NCI-H146 (cell line): Measurements from ENCODE around the gene APLP2.

ENCODE experiments used
- DNase-seq: peaks from one replicate; lab custom pipeline; 2025; lab: John Stamatoyannopoulos, UW

The APLP2 gene

DNA sequence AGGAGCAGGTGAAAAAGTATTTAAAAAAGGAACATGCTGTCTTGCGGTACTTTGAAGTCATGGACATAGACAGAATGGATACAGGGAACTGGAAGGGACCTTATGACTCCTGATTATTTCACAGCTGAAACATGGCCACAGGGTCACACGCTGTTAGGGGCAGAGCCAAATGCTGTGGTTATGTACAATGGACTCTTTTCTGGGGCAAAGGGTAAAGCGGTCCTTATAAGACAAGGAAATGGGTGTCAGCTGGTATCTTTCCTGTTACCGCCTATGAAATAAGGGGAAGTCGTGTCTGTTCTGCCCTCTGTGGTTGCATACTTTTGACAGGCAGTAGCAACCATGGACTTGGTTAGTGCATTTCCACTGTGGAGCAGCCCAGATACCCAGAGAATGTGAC, 77.1 kb downstream of the APLP2 start:
- no peak for DNase-seq

DNA sequence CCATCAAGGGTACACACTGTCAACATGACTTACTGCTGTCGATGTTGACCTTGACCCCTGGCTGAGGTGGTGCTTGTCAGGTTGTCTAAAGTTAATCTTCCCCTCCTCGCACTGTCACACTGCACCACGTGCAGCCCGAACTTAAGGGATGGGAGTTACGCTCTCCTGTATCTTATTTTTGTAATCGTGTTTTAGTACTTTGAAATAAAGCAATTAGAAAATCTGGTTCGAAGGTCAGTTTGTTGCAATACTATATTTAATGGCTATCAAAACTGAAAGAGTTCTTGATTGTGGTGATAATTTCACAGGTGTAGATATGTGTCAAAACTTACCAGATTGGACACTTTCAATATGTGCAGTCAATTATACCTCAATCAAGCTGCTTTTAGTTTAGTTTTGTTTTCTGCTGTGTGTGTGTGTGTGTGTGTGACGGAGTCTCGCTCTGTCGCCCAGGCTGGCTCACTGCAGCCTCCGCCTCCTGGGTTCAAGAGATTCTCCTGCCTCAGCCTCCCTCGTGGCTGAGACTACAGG, 79.2 kb downstream of the APLP2 start:
- DNase-seq: no peak

DNA sequence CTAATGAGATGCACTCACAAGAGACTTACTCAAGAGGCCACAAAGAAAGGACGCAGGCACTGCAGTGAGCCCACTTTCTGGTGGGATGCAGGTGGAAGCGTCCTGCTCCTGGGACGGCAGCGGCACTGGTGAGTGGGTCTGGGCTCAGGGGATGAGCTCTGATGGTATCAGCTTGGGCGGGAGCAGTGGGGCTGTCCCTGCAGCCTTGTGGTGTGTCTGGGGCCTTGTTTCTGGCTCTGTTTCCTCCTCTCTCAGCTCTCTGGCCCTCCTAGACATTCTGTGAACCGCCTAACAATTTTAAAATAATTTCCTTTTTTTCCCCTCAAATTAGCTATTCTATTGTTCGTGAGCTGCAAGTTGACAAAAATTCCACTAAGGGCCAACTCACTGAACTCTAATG, 81.1 kb downstream of the APLP2 start:
- DNase-seq: no peak

DNA sequence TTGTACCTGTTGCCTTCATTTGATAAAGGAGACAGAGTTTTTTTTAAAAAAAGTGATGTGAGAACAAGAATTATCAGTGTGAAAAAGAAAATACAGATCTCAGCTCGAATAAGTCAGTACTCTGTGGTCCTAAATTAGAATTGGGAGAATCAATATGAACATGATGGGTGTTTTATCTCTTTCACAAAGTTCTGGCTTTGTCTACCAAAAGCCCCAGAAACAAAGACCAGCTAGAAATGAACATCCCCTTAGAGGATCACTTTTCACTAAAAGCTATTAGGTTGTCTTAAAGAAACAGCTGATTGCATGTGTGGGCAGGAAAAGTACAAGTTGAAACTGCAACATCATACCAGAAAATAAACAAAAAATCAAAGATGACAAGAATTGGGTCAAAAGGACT, 81.5 kb downstream of the APLP2 start:
- DNase-seq: no peak

DNA sequence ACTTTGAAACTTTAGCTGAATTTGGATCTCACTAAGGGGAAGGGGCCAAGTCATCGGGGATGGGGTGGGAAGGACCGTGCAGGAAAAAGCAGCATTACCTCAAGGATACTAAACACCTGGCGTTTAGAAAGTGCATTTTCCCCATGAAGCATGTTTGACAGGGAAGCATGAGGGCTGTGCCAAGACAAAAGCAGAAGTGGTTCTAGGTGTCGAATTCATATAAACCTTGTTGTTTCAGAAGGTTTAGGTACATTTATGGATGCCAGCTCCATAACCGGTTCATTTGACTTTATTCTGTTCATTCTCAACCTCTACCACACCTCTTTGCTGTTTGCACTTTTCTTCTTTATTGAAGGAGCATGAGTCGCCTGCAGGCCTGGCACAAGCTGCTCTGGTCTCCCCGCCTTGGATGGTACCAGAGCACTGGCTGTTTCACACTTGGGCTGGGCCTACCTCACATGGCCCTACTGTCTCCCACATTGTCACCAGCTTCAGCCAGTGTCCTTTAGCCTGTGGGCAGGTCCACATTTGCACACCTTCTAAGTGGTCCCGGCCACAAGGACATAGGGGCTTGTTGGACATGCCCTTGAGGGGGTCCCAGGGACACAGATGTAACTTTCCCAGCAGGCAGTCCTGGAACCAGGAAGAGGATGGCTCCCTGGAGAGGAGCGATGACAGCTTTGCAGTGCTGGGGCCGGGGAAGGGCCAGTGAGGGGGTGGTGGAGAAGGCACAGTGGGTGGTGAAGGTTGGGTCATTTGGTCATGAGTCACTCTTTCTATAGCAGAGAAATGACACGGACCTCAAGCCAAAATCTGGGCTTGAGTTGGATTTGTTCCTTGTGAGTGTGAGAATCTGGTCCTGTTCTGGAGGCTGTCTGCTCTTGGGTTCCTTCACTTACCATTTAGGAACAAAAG, 86.7 kb downstream of the APLP2 start:
- peak; percentile 7 for DNase-seq

DNA sequence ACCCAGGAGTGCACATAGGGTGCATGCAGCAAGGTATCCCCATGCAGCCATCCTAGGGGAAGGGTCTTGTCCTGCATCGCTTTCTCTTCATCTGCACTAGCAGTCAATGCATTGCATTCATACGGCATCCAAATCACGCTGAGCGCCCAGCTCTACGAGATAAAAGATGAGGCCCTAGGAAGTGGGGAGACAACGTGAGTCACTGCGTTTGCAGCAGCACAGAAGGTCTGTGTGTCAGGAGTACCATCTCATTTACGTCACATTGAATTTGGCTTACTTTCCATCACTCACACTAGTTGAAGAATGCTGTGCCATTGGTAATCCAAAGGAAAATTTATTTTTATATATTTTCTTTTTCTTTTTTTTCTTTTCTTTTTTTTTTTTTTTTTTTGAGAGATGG, 87.4 kb downstream of the APLP2 start:
- DNase-seq: no peak

DNA sequence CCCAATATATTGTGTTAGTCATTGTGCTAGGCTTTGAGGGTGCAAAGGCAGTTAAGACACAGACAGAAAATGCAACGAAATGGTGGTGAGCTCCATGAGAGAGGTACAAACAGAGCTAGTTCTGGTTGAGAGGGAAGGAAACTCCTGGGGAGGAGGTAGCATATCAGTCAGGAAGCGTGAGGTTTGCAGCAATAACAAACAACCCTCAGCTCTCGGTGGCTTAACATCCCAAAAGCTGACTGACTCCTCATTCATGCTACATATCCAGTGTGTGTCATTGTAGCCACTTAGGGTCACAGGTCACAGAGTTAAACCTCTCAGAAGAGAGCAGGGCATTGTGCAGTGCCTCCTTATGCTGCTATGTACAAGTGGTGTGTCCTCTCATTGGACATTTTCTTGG, 88.1 kb downstream of the APLP2 start:
- DNase-seq: no peak

DNA sequence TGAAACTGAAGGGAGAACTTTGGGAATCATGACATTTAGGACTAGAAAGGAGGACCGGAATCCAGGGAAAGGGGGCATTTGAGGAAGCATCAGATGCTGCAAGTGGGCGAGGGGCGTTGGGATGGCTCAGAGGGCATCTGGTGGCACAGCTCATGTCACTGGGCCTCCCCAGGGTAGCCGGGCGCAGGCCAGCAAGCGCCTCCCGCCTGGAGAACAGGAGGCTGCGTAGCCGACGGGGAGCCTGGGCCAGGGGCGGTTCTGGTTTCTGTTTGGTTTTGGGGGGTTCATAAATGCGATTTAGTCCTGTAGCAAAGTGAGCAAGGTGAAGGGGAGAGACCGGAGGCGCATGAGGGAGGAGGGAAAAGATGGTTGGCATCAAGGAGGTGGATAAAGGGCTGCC, 89.4 kb downstream of the APLP2 start:
- DNase-seq: no peak

DNA sequence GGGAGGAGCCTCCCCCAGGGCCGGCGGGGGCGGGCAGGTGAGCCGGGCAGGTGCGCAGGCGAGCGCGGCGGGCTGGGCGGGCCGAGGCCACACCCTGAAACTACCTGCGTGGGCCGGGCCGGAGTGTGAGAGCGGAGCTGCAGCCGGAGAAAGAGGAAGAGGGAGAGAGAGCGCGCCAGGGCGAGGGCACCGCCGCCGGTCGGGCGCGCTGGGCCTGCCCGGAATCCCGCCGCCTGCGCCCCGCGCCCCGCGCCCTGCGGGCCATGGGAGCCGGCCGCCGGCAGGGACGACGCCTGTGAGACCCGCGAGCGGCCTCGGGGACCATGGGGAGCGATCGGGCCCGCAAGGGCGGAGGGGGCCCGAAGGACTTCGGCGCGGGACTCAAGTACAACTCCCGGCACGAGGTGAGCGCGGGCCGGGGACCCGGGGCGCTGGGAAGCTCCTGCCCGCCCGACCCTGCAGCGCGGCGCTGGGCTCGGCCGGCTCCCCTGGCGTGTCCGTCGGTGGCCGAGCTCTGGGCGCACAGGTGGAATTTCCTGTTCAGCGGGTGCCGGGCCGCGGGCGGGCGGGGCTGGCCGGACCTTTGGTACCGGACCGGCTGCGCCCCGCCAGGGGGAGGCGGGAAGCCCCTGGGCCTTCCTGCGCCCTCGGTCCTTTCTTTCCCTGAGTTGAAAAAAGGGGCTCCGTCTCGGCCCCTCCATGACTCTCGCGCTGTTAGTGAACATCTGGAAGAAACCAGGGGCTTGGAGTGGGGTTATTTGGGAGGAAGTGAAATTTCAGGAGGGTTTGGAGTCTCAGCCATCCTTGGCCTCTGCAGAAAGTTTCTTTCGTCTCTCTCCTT, 90.2 kb downstream of the APLP2 start, which contains the start of gene ST14:
Gene ST14, plus strand, starts transcription at position 126 of the 841 bp plus-strand sequence. Its CDS starts 198 bp downstream, at position 324.
- peak; percentile 82 for DNase-seq

DNA sequence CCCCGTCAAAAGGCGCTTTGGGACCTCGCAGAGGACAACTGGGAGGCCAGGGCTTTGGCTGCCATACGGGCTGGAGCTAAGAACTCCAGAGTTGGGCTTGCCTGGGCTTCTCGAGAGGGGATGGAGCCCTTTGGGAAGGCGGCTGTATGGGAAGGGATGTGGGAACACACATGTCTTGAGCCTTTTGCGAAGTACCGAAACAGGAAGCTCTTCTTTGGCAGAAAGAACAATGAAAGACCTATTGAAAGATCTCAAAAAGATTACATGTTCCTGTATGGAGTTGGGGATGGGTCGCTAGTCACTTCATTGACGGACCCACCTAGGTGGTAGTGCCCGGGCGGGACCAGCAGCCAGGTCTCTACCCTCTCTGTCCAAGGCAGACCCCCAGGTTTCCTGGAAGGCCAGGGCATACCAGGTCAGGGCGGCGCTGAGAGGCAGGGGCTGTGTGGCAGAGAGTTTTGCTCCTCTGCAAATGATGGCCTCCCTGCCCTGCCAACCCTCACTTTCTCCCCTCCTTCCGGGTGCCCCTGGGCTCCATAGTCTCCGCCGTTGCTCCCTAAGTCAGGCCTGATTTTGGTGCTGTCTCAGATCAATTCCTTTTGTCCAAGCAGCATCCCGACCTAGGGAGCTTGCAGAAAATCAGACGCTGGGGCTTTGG, 90.9 kb downstream of the APLP2 start:
- DNase-seq: peak; percentile 24

DNA sequence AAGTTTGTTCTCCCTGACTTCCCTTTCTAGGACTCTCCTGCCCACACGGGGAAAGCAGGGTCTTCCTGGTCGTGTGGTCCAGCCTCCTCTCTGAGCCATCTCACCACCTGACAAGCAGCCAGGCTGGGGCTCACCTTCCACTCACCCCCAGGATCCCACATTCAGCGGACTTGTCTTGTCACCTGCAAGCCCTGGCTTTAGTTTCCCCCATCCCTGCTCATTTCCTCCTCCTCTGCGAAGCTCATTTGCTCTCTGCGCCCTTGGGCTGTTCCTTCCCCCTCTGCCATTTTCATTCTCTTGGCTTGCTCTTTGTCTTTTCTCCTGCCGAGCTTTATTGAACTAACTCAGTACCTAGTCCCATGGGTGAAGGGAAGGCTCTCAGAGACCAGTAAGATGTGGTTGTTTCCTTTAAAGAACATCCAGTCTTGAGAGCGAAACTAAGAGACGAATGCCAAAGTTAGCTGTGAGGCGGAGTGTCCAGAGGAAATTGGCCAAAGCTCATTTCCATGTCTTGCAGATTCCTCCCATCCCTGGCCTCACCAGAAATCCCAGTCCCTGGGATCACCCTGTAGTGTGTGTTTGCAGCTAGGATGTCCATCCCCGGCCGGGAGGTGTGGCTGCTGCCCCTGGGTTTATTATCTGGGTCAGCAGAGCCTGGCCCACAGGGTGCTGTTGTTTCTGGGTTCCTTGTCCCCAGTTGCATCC, 91.9 kb downstream of the APLP2 start:
- DNase-seq: peak; percentile 26

DNA sequence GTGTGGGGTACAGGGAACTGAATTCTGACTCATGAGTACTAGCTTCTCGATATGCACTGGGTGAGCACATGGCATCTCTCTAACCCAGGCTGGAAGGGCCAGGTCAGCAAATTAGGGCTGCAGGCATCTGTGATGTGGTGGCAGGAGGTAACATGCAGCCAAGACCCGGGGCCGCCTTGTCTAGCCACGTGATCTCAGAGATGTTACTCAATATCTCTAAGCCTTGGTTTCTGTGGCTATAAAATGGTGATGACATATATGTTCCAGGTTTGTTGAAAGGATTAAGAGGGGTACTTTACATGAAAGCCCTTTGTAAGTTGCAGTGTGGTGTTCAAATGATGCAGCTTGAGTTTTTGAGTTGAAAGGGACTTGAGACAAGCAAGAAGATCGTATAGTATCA, 93.0 kb downstream of the APLP2 start:
- DNase-seq: no peak

DNA sequence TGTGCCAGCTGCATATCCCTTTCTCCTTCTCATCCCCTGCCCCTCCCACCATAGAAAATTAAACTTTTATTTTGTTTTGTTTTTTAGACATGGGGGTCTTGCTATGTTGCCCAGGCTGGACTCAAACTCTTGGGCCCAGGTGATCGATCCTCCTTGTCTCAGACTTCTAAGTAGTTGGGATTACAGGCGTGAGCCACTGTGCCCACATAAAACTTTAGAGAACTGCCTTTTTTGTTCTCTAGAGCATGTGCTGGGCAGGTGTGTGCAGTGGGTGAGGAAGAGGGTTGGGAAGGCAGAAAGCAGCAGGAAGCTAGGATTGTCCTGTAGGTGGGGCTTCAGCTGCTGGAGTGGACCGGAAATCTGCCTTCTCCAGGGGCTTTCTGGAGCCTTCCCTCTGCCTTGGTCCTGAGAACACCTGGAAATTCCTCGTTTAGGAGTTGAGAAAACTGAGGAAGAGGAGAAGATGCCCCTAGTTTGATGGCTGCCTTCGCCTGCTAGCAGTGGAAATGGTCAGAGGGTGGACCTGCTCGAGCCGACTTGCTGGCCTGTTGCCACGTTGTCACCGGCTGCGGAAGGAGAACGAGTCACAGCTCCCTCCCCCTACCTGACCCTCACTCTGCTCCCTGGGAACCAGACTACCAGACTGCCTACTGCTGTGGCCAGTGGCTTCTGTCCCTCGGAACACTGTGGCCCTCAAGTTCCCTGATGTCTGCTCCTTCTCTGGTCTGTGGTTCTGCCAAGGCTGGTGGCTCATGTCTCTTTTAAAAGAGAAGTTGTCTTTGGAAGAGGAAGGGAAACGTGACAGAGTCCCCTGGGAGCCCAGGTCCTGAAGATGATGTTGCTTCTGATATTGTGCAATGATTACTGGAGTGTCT, 93.9 kb downstream of the APLP2 start:
- no peak for DNase-seq

DNA sequence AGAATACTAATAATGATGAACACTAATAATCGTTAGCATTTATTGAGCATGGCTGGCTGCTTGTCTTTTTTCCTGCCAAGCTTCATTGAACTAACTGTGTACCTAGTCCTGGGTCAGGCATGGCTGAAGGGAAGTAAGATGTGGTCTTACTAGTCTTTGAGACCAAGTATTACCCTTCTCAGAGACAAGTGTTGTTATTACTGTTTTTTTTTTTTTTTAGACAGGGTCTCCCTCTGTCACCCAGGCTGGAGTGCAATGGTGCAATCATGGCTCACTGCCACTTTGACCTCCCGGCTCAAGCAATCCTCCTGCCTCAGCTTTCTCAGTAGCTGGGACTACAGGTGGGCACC, 94.5 kb downstream of the APLP2 start:
- DNase-seq: no peak

DNA sequence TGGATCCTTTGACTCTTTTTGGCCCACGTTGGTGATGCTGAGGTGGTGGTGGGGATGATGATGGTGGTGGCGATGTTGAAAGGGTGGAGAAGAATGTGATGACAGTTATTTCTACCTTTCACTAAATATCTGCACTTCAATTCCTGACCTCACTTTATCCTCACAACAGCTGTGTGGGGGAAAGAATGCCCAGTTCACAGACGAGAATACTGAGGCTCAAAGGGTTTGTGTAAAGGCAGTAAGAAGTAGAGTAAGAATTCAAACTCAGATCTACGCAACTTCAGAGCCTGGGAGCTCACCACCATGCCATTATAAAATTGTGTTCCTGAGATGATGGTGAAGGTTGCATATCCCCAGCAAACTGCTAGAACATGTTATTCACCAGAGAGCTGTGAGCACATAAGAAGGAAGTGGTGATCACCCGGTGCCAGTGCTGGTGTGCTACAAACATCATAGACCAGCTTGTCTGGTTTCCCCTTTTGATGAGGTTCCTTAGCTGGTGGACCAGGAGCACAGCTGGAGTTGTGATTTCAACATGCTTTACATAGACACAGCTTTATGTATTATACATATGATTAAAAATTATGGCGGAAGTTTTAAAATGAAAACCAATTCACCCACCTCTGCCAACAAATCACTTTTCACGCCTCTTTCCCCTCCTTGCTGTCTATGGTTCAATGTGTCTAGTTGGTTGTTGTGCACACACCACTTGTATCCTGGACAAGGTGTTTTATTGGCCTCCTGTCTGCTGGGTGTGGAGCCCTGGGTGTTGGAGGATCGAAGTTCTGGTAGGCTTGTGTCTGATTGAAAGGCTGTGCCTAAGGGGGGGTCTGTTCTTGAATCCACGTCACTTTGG, 96.1 kb downstream of the APLP2 start:
- DNase-seq: no peak

DNA sequence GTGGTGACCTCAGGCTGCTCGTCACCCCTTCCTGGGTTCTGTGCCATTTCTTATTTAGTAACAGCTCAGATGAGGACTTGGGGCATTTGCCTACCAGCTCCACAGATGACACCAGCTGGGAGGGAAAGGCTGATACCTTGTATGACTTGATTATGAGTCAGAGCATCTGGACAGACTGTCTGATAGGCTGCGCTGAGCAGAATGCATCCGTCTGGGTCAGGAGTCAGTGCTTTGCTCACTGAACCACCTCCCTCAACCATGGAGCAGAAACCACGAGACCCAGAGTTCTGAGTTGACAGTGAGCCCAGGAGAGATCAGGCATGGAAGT, 96.7 kb downstream of the APLP2 start:
- DNase-seq: no peak

DNA sequence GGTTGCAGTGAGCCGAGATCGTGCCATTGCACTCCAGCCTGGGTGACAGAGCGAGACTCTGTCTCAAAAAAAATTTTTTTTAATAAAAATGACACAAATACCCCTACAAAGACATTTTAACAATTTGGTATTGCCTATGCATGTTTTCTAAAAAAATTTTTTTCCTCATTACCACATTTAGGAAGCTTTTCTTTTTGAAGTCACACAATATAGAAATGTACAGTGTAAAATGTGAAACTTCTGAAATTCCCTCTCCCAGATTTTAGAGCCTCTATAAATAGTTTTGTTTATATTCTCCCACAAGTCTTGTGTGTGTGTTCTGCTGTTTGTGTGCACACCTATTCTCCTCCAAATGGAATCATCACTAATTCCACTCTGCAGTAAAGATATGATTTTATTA, 97.5 kb downstream of the APLP2 start:
- DNase-seq: no peak

DNA sequence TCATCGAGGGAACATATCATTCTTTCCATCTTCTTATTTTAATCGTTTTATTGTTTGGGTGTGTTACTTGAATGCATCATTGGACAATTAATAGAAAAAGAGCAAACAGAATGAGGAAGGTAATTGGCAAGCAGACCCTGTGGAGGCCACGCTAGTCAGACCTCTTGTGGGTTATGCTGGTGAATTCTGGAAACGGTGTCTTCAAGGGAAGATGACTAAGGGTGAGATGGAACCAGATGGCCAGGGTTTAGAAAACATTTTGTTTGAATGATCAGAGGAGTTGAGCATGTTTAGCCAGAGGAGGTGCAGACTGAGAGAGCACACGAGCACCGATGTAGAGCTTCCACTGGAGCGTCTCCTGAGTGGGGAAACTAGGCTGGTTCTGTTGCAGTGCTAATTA, 98.4 kb downstream of the APLP2 start:
- DNase-seq: no peak

DNA sequence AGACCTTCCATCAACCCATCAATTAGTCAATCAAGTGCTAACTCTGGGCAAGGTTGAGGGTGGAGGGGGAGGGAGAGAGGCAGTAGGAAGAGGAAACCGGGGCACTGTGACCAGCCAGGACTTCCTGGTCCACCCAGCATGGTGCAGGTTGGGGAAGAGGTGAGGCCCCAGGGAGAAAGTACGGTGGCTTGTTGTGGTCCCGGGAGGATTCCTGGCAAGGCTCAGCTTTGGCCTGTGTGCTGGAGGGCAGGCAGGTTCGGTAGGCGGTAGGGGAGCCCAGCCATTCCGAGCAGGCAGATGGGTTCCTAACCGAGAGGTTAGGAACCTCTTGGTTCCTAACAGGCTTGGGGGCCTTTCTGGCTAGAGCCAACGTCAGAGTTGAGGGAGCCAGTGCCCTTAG, 100.7 kb downstream of the APLP2 start:
- DNase-seq: no peak

DNA sequence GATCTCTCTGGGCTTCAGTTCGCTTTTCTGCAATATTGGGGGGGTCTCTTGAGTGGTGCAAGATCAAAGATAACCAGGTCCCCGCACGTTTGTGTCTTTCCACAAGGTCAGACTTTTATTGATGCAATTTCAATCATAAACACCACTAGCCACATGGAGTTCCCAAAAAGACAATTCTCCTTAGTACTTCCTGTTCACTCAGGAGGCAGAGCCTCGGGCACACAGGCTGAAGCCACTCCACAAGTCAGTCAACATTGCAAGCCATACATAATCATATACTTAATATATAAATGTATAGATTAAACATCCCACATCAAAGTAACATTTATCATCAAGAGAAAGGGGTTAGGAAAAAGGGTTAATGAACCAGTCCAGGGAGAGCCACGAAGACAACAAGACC, 101.8 kb downstream of the APLP2 start:
- no peak for DNase-seq
